HepG2 (cell line): Measurements from ENCODE around the gene TOP2A. TPM values are rescaled to one million over a fixed set of nuclear protein-coding genes. Genes with fewer than 3 reads are reported as not detected.

Experiments
- ARNT ChIP-seq: fragments of 450-650 bp; IDR thresholded peaks from 2 replicates; pipeline ENCODE4 v1.6.1; 2017
- BRCA1 ChIP-seq: sonication (generic); formaldehyde crosslinking; IDR thresholded peaks from 2 replicates; pipeline ENCODE4 v1.4.0; 2020; ENCODE audit warnings: missing genetic modification reagents
- CHCHD3 ChIP-seq: sonication (generic); formaldehyde crosslinking; IDR thresholded peaks from 2 replicates; pipeline ENCODE4 v1.8.0; 2022; ENCODE audit warnings: mild to moderate bottlenecking, missing genetic modification reagents, moderate library complexity
- HDAC6 ChIP-seq: fragments of 200-600 bp; sonication (generic); IDR thresholded peaks from 2 replicates; pipeline ENCODE4 v1.7.0; 2017; ENCODE audit warnings: mild to moderate bottlenecking, antibody characterized with exemption, low read length, low read depth
- SALL2 ChIP-seq: sonication (generic); formaldehyde crosslinking; IDR thresholded peaks from 2 replicates; pipeline ENCODE4 v1.8.1; 2023; ENCODE audit warnings: mild to moderate bottlenecking, missing genetic modification reagents, inconsistent platforms
- ZBTB21 ChIP-seq: sonication (generic); formaldehyde crosslinking; IDR thresholded peaks from 2 replicates; pipeline ENCODE4 v1.4.0; 2020; ENCODE audit warnings: missing genetic modification reagents
- ZIK1 ChIP-seq: sonication (generic); formaldehyde crosslinking; IDR thresholded peaks from 2 replicates; pipeline ENCODE4 v1.5.0; 2020; ENCODE audit warnings: mild to moderate bottlenecking, low read depth, missing genetic modification reagents, borderline replicate concordance
- ZNF136 ChIP-seq: sonication (generic); formaldehyde crosslinking; IDR thresholded peaks from 2 replicates; pipeline ENCODE4 v1.8.1; 2022; ENCODE audit warnings: low read depth, mild to moderate bottlenecking, moderate library complexity, missing genetic modification reagents
- ZNF282 ChIP-seq: fragments of 450-650 bp; IDR thresholded peaks from 2 replicates; pipeline ENCODE4 v1.6.1; 2018; ENCODE audit not compliant: partially characterized antibody
- ZNF496 ChIP-seq: sonication (generic); formaldehyde crosslinking; IDR thresholded peaks from 2 replicates; pipeline ENCODE4 v1.8.1; 2023; ENCODE audit warnings: mild to moderate bottlenecking, moderate library complexity, missing genetic modification reagents; ENCODE audit not compliant: insufficient replicate concordance
- ZNF777 ChIP-seq: sonication (generic); formaldehyde crosslinking; IDR thresholded peaks from 2 replicates; pipeline ENCODE4 v1.4.0; 2020; ENCODE audit warnings: missing genetic modification reagents
- polyA plus RNA-seq, 8 experiments: library from polyadenylated mRNA; depleted of rRNA in 3 of 8; stranded (reverse) in 7 of 8; unstranded in 1 of 8; fragments of >200 nt; fragmentation: Illumina TruSeq in 4 of 8; extraction: Trizol in 4 of 8; gene quantifications; 2 replicates each; pipeline versions ENCODE4 v1.2.1 to v1.2.3, GENCODE V29; 2011 to 2016; ENCODE audit warnings: low read depth in 4 of 8, missing spikeins in 1 of 8, mixed read lengths in 1 of 8; ENCODE audit not compliant: insufficient read depth in 1 of 8
- total RNA-seq, 5 experiments: library from RNA; depleted of rRNA; stranded (reverse); fragments of >200 nt; fragmentation: Illumina TruSeq; extraction: Trizol; gene quantifications; 2 replicates each; pipeline ENCODE4 v1.2.3, GENCODE V29; 2016; ENCODE audit warnings: low read depth in 1 of 5
- TF ChIP-seq, protein P1 (sequence below): sonication (generic); formaldehyde crosslinking; IDR thresholded peaks from 2 replicates; pipeline ENCODE4 v1.8.1; 2023; ENCODE audit warnings: missing genetic modification reagents, mild to moderate bottlenecking, borderline replicate concordance
- TF ChIP-seq, protein P2 (sequence below): sonication (generic); formaldehyde crosslinking; IDR thresholded peaks from 2 replicates; pipeline ENCODE4 v1.8.0; 2022; ENCODE audit warnings: missing genetic modification reagents, mild to moderate bottlenecking, borderline replicate concordance
- TF ChIP-seq, protein P3 (sequence below): sonication (generic); formaldehyde crosslinking; IDR thresholded peaks from 2 replicates; pipeline ENCODE4 v1.4.0; 2020; ENCODE audit warnings: missing genetic modification reagents
- TF ChIP-seq, protein P4 (sequence below): sonication (generic); formaldehyde crosslinking; IDR thresholded peaks from 2 replicates; pipeline ENCODE4 v1.5.1; 2020; ENCODE audit warnings: mild to moderate bottlenecking, missing genetic modification reagents
- TF ChIP-seq, protein P5 (sequence below): IDR thresholded peaks from 2 replicates; pipeline ENCODE4 v1.4.0; 2020; ENCODE audit warnings: mild to moderate bottlenecking, missing genetic modification reagents
- TF ChIP-seq, protein P6 (sequence below): sonication (generic); formaldehyde crosslinking; IDR thresholded peaks from 2 replicates; pipeline ENCODE4 v1.9.0; 2021; ENCODE audit warnings: missing genetic modification reagents, mild to moderate bottlenecking, borderline replicate concordance

The TOP2A gene
- total and polyA plus RNA-seq, 2 of the 13 experiments (the other 11 are each of a cell fraction or from before 2014, with no cell fraction given) = 108 to 327 TPM

DNA sequence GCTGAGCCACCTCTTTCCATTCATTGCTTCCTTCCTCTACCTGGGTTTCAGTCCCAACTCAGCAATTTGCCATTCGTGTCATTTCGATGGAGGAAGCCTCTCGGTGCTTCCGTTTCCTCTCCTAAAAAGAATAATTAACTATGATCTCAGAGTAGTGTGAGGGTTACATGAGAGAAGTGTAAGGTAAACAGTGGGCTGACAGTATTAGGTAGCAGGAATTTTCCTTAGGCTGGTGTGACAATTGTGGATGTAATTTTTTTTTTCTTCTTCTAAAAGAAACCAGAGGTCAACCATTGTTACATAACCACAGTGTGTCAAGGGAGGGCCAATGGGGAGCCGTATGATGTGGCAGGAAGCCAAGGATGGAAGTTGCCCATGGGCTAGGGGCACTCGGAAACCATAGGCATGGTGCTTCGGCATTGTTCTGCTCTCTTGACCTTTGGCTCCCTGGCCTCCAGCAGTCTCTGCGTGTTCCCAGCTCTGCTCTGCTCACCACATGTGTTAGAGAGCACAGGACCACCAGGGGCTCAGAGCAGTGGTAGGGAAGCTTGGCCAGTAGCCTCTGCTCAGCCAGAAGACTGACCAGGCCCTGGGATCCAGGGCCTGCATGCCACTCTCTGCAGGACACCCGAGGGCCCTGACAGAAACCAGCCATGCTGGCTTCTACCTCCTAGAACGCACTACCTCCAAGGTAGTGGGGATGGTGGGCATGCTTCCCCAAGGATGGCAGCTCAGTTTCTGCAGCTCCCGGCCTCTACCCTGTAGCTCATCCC, 2.0 kb upstream of the TOP2A start (continued):
- TF ChIP-seq ZNF282 = no peak
- TF ChIP-seq, protein P1, sequence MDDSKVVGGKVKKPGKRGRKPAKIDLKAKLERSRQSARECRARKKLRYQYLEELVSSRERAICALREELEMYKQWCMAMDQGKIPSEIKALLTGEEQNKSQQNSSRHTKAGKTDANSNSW = peak; percentile 62; the same call in 1 of the 2 replicates
- TF ChIP-seq, protein P2, sequence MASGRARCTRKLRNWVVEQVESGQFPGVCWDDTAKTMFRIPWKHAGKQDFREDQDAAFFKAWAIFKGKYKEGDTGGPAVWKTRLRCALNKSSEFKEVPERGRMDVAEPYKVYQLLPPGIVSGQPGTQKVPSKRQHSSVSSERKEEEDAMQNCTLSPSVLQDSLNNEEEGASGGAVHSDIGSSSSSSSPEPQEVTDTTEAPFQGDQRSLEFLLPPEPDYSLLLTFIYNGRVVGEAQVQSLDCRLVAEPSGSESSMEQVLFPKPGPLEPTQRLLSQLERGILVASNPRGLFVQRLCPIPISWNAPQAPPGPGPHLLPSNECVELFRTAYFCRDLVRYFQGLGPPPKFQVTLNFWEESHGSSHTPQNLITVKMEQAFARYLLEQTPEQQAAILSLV (CRISPR knock-in tag) = no peak; the same call in 1 of the 2 replicates
- TF ChIP-seq HDAC6 = no peak
- peak; percentile 92 for TF ChIP-seq ZBTB21 (CRISPR knock-in tag)
- TF ChIP-seq, protein P3, sequence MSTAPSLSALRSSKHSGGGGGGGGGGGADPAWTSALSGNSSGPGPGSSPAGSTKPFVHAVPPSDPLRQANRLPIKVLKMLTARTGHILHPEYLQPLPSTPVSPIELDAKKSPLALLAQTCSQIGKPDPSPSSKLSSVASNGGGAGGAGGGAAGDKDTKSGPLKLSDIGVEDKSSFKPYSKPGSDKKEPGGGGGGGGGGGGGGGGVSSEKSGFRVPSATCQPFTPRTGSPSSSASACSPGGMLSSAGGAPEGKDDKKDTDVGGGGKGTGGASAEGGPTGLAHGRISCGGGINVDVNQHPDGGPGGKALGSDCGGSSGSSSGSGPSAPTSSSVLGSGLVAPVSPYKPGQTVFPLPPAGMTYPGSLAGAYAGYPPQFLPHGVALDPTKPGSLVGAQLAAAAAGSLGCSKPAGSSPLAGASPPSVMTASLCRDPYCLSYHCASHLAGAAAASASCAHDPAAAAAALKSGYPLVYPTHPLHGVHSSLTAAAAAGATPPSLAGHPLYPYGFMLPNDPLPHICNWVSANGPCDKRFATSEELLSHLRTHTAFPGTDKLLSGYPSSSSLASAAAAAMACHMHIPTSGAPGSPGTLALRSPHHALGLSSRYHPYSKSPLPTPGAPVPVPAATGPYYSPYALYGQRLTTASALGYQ (CRISPR knock-in tag) = no peak
- peak; percentile 21; the same call in 1 of the 2 replicates for TF ChIP-seq ZNF777 (CRISPR knock-in tag)
- TF ChIP-seq, protein P4, sequence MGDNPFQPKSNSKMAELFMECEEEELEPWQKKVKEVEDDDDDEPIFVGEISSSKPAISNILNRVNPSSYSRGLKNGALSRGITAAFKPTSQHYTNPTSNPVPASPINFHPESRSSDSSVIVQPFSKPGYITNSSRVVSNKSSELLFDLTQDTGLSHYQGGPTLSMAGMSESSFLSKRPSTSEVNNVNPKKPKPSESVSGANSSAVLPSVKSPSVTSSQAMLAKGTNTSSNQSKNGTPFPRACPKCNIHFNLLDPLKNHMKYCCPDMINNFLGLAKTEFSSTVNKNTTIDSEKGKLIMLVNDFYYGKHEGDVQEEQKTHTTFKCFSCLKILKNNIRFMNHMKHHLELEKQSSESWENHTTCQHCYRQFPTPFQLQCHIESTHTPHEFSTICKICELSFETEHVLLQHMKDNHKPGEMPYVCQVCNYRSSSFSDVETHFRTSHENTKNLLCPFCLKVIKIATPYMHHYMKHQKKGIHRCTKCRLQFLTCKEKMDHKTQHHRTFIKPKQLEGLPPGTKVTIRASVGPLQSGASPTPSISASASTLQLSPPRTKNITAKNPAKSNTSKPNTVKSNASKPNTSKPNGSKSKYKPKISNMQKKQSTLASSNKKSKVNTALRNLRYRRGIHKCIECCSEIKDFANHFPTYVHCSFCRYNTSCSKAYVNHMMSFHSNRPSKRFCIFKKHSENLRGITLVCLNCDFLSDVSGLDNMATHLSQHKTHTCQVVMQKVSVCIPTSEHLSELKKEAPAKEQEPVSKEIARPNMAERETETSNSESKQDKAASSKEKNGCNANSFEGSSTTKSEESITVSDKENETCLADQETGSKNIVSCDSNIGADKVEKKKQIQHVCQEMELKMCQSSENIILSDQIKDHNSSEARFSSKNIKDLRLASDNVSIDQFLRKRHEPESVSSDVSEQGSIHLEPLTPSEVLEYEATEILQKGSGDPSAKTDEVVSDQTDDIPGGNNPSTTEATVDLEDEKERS (CRISPR knock-in tag) = peak; percentile 75; the same call in 1 of the 2 replicates
- peak; percentile 57; the same call in 1 of the 2 replicates for TF ChIP-seq ZNF136
- TF ChIP-seq, protein P5, sequence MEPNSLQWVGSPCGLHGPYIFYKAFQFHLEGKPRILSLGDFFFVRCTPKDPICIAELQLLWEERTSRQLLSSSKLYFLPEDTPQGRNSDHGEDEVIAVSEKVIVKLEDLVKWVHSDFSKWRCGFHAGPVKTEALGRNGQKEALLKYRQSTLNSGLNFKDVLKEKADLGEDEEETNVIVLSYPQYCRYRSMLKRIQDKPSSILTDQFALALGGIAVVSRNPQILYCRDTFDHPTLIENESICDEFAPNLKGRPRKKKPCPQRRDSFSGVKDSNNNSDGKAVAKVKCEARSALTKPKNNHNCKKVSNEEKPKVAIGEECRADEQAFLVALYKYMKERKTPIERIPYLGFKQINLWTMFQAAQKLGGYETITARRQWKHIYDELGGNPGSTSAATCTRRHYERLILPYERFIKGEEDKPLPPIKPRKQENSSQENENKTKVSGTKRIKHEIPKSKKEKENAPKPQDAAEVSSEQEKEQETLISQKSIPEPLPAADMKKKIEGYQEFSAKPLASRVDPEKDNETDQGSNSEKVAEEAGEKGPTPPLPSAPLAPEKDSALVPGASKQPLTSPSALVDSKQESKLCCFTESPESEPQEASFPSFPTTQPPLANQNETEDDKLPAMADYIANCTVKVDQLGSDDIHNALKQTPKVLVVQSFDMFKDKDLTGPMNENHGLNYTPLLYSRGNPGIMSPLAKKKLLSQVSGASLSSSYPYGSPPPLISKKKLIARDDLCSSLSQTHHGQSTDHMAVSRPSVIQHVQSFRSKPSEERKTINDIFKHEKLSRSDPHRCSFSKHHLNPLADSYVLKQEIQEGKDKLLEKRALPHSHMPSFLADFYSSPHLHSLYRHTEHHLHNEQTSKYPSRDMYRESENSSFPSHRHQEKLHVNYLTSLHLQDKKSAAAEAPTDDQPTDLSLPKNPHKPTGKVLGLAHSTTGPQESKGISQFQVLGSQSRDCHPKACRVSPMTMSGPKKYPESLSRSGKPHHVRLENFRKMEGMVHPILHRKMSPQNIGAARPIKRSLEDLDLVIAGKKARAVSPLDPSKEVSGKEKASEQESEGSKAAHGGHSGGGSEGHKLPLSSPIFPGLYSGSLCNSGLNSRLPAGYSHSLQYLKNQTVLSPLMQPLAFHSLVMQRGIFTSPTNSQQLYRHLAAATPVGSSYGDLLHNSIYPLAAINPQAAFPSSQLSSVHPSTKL = peak; percentile 89
- TF ChIP-seq, protein P6, sequence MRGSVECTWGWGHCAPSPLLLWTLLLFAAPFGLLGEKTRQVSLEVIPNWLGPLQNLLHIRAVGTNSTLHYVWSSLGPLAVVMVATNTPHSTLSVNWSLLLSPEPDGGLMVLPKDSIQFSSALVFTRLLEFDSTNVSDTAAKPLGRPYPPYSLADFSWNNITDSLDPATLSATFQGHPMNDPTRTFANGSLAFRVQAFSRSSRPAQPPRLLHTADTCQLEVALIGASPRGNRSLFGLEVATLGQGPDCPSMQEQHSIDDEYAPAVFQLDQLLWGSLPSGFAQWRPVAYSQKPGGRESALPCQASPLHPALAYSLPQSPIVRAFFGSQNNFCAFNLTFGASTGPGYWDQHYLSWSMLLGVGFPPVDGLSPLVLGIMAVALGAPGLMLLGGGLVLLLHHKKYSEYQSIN (CRISPR knock-in tag) = no peak
- peak; percentile 85; the same call in 1 of the 2 replicates for TF ChIP-seq ZIK1 (CRISPR knock-in tag)
- no peak for TF ChIP-seq BRCA1 (CRISPR knock-in tag)
- no peak for TF ChIP-seq ZNF496 (CRISPR knock-in tag)
- 0 out of 2 replicates have a peak, but pooled peaks have one; percentile 19 for TF ChIP-seq CHCHD3 (CRISPR knock-in tag)
- TF ChIP-seq SALL2 (CRISPR knock-in tag) = no peak
- TF ChIP-seq ARNT = no peak
